GM21737 (cell line): ENCODE results near the gene GALNT17.
"Not testable (repeated sequence)": the region's sequence is repeated elsewhere in the genome, so short reads cannot be mapped to it uniquely, and the experiment has no call there.

Experiments used
- ATAC-seq: cut with Tn5 transposase; IDR thresholded peaks from one replicate; pipeline ENCODE4 v1.9.1; 2021; ENCODE audit warnings: mild to moderate bottlenecking, moderate library complexity; ENCODE audit not compliant: unreplicated experiment

The GALNT17 gene

DNA sequence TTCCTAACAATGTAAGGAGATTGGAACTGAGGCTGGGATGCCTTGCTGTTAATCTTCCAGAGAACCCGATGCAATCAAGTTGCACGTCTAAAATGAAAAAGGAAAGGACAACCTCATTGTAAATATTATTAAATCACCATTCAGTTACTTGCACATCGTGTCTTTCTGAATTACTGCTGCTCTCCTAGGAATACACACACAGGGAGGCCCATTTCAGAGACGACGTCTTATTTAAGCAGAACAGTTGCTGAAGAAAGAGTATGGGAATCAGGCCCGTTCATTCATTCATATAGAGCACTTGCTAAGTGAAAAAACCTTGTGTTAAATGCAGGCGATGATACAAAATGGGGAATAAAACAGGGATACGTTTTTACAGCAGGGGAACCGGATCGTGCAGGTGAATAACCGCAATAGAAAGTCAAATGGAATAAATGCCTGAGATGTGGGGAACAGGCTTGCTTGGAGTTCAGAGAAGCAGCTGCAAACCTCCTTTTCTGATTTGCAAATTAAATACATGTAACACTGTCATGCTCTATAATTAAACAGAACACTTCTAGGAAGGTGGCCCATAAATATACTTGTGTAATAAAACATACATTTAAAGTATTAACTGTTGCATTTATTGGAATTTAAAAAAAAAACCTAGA is 409.9 kb downstream of the GALNT17 start:
- ATAC-seq: no peak

DNA sequence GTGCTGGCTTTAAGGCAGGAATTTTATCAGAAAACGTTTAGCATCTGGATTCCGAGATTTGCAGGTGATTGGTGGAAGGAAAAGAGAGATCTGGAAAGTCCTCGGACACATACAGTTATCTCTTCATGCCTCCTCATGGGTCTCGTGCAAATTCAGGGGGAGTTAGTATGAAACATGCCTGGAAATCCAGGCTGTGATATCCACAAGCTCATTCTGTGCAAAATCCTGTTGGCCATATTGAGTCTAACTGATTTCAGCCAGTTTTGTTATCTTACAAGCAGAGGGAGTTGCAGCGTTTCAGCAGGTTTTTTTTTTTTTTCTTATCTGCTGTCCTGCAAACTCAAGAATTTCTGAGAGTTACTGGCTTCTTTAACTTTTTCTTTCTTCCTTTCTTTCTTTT is 411.5 kb downstream of the GALNT17 start:
- ATAC-seq: no peak

DNA sequence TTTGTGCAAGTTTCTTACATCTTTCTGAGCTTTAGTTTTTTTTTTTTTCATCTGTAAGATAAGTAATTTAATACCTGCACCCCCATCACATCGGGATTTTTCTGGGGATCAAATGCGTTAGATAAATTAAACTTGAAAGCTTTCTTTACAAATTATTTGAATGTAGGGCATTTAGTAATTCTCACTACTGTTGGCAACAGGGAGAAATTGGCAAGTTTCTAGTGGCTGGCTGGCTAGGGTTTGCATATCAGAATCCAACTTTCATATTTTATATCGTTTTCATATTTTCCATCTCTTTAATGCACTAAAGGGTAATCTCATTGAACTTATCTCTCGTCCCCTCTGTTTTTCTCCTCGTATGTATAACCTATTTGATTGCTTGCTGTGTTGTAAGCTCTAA is 412.9 kb downstream of the GALNT17 start:
- ATAC-seq: no peak

DNA sequence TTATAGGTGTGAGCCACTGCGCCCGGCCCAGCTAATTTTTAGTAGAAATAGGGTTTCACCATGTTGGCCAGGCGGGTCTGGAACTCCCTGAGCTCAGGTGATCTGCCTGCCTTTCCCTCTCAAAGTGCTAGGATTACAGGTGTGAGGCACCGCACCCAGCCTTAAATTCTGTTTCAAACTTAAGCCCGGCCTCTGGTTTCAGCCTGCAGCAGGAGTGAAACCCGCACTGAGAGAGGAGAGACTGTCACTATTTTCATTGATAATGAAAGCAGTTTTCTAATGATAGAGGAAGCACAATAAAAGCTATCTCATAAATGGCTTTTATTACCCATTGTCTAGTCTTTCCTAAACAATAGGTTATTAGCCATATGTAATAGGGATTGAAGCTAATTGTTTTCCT is 415.5 kb downstream of the GALNT17 start:
- no peak for ATAC-seq

DNA sequence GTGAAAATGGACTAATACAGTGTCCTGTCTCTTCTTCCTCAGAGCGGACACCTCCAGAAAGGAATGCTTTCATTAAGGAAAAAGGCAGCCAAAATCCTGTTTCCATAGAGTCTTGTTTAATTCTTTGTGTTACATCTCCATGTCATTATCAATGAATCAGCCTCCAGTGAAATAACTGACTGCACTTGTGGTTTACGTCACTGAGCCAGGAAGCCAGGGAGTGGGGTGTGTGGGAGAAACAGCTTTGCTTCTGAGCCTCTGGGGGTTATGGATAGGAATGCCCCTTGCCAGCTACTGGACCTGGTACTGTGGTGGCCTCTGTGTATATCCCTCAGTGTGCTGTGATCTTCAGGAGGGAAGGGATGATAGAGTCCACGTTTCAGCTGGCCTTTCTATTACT is 416.8 kb downstream of the GALNT17 start:
- ATAC-seq: no peak

DNA sequence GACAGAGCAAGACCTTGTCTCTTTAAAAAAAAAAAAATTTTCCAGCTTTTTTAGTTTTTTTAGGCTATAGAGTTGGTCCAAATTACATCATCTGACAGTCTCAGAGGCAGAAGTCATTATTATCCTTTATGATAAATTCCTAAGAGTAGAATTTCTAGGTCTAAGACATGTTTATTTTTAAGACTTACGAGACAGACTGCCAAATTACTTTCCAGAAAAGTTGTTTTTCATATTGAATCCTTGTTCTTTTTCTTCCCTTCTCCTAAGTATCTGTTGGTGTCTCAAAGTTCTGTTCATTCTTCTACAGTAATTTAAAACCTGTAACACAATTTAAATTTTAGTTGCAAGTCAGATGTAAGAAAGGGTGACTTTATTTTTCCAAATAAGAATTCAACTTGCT is 421.4 kb downstream of the GALNT17 start:
- ATAC-seq: no peak

DNA sequence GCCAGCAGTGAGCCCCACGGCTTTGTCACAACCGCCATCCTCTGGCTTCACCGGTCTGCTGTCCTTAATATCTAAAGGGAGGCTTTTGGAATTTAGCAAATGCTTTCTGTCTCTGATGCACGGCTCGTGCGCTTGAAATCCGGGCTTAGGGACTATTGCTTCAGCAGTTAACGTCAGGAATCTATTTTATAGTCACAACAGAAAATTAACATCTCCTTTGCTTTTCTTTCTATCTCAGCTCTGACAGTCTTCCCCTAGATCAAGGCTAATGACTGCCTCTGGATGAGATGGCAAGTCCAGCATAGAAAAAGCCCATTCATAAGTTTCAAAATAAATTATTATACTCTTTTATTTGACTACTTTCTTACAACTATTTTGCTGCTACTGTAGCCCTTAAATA is 423.8 kb downstream of the GALNT17 start:
- ATAC-seq: no peak

DNA sequence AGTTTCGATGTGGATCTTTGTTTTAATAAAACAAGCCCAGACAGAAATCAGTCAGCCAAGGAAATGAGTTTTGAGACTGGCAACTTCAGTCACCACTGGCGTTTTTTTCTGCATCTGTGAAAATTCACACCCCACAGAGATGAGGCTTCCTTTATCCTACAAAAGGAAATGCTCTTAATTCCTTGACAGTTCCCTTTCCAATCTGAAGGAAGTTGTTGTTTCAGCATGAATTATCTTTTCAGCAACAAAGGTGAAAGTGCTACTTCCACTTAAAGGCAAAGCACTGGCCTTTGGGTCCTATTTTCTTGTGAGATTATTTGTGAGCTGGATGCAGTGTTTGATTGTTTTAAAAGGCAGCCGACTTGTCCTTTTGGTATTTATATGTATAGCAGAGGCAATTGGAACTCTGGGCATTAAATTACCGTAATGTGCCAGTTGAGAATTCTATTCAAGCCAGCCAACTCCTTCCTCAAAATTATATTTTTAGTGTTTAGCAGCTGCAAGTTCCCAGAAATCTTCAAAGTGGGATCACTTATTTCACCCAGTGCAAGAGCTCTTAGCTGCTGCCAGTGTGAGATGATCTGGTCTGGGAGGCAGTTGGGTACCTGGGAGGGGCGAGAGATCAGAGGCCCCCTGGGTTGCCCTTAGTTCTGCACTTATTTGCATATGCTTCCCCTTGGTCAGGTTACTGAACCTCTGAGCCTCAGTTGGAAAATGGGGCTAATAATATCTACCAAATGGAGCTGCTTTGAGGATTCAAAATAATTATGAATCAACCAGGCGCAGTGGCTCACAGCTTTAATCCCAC is 427.1 kb downstream of the GALNT17 start:
- ATAC-seq: no peak

DNA sequence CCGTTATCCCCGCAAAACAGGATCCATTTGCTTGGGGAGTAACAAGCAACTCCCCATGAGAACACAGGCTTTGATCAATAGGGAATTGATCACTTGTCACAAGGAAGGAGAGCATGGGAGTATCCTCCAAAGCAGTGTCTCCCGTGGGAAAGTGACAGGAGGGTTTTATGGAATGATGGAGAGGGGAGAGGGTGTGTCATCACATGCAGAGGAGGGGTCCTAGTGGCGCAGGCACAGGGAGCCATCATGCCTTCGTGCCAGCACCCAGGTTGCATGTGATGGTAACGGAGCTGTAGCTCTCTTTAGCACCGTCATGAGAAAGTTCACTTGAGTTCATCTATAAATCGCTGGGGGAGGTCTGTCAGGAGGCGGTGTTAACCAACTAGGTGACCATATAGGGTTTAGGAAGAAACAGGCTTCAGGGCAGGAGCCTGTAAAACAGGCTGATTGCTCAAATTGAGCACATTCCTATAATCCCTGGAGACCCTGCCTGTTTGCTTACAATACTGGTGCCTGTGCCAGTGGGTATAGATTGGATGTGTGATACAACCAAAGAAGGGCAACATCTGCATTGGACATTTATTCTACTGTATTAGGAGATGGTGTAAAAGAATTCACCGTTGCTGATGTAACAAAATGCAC is 428.5 kb downstream of the GALNT17 start:
- no peak for ATAC-seq

DNA sequence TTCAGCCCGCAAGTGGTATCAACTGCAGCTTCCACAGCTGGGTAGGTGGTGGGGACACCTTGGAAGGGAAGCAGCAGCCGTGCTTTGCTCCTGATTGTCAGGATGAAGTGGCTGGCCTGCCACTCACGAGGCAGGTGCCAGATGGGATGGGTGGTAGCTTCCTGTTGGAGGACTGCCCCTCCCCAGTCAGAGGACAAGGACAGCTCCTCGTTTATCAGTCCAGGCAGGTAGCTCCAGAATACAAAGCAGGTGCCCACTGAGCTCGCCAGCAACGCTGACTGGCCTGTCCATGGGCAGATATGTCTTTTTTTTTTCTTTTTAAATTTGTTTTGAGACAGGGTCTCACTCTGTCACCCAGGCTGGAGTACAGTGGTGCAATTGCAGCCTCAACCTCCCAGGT is 431.3 kb downstream of the GALNT17 start:
- ATAC-seq: no peak

DNA sequence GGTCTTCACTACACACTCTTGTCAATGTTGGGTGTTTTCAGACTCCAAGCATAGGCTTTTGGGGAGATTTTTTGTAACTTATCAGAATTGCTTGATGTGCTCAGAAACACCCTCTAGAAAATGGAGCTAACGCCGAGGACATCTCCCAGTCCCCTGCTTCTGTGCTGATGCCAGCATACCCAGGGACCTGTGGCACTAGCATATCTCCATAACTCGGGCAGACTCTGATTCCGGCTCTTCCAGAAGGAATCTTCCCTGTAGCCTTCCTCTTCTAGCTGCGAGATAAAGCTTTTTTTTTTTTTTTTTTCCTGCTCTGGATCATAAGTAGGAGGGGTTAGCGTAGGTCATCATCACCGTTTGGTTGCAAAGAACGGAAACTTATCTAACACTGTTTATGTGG is 434.4 kb downstream of the GALNT17 start:
- no peak for ATAC-seq

DNA sequence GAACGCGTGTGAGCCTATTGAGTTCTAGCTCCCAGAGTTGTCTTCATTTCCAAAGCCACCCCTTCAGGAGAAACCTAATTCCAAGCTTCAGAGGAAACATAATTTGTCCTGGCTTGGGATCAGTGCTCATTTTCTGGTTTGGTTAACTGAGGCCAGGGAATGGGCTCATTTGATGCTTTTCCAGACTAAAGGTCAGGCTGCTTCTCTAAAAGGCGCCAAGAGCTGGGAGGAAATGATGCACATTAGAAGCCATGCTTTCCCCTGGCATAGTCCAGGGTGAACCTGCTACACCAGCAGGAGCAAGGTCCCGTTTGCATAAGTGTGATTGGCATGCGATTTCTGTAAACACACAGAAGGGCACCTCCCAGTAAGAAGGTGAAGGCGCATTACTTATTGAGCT is 435.0 kb downstream of the GALNT17 start:
- no peak for ATAC-seq

DNA sequence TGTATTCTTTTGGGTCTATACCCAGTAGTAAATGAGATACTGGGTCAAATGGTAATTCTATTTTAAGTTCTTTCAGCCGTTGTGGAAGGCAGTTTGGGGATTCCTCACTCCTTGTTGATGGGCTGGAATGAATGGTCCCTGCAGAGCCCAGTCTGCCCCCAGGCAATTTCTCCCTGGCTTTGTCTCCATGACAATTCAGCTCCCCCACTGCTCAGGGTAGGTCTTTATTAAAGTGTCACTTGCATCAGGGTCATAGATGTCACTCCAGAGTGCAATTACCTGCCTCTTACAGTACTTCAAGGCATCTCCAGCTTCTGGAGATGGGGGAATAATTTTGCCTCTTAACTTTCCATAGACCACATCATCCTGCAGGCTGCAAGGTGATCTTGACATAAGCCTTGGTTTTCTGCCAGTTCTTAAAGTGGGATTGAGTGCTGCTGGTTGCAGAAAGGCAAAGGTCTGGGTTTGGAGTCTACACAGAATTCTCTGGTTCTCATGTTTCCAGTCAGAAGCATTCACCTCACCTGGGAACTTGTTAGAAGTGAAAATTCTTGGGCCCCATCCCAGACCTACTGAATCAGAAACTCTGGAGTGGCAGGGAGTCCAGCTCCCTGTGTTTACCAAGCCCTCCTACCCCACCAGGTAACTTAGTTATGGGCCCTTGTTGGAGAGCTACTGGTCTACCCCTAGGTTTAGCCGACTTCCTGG is 442.4 kb downstream of the GALNT17 start:
- ATAC-seq: no peak

DNA sequence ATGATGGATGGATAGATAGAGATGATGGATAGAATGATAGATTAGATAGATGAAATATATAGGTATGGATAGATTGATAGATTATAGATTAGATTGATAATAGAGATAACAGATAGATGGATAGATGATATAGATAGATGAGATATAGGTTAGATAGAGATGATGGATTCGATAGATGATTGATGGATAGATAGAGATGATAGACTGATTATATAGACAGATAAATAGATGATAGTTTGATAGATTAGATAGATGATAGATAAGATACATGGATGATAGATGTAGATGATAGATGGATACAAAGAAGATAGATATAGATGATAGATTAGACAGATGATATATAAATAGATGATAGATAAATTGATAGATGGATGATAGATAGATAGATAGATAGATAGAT is 448.1 kb downstream of the GALNT17 start:
- ATAC-seq: no peak

DNA sequence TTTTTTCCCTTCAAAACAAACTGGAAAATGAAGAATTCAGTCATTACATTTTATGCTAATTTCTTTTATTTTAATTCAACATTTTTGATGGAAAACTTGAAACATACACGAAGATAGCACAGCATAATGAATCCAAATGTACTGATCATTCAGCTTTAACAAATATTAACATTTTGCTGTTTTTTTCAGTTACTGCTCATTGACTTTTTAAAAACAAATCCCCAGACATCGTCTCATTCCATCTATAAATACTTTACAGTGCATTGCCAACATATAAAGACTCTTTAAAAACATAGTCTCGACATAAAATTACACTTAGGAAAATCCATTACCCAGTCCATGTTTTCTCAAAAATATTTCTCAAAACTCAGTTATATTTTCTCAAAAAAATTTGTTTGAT is 452.3 kb downstream of the GALNT17 start:
- no peak for ATAC-seq

DNA sequence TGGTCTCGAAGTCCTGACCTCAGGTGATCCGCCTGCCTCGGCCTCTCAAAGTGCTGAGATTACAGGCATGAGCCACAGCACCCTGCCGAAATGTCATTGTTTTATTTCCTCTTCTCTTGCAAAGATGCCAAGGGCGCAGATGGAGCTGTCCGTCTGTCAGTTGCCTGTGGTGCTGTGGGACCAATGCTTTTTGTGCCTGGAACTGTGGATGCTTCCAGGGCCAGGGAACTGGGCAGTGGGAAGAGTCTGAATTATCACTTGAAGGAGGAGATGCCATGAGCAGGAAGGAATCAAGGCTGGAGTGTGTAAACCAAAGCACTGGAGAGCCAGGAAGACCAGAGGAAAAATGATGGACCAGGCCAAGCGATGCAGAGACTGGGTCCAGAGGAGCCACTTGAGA is 459.9 kb downstream of the GALNT17 start:
- ATAC-seq: no peak

DNA sequence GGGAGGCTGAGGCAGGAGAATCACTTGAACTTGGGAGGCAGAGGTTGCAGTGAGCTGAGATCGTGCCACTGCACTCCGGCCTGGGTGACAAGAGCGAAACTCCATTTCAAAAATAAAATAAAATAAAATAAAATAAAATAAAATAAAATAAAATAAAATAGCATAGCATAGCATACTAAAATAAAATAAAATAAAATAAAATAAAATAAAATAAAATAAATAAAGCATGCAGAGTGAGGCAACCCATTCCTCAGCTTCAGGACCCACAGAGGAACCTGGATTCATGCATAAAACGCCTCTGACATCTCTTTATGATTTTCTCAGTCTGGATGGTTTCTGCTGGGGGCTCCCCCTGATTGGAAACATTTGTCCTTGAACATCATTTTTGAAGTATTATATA is 460.4 kb downstream of the GALNT17 start:
- not testable (repeated sequence) for ATAC-seq

DNA sequence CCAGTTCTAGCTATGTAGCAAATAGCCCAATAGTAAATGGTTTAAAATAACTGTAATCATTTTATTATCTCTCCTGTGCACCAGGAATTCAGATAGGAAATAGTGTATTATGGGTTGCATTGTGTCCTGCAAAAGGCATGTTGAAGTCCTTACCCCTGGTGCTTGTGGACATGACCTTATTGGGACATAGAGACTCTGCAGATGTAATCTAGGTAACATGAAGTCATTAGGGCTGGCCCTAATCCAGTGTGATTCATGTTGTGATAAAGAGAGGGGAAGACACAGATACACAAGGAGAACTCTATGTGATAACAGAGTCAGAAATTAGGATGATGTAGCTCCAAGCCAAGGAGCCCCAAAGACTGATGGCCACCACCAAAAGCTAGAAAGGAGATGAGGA is 462.8 kb downstream of the GALNT17 start:
- ATAC-seq: no peak

DNA sequence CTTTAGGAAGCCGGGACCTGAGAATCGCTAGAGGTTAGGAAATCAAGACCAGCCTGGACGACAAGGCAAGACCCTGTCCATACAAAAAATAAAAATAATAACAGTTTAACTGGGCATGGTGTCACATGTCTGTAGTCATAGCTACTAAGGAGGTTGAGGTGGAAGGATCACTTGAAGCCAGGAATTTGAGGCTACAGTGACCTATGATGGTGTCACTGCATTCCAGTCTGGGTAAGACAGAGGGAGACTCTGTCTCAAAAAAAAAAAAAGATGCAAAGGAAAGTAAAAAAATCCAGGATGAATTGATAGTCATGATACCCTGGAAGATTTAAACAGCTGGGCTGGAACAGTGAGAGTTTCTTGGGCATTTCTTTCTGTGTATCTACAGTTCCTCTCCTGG is 463.2 kb downstream of the GALNT17 start:
- ATAC-seq: no peak

DNA sequence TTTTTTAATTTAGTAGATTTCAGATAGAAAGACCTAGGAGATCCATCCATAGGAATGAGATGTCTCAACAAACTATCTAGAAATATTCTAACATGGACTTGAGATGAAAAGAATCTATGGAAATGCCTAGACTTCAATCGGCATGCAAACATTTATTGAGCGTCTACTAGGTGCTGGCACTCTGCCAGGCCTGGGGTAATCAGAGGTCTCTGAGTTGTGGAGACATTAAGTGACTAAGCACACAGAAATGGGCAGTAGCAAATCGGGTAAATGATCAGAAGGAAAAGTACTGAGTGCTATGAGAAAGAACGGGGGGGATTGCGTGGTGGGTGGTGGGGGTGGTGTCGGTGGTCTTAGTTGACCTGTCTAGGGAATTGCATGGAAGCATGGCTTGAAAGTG is 466.6 kb downstream of the GALNT17 start:
- no peak for ATAC-seq

DNA sequence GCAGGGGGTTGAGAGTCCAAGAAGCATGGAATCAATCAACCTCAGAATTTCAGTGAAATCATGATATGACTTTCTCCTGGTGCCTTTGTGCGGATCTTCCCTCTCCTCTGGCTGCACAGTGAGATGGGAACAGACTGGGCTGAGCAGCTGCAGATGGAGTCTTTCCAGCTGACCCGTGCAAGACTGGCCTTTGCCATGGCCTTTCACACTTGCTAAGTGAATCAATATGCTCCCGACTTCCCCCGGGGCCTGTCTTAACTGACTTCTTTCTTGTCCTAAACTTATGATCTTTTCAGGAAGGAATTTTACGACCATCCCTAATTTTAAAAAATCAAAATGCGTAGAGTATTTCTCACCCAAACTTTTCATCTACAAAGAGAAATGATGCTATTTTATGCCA is 469.9 kb downstream of the GALNT17 start:
- ATAC-seq: no peak
